ENCODE results near the gene SMAD7.
"Not testable (repeated sequence)": the region's sequence is repeated elsewhere in the genome, so short reads cannot be mapped to it uniquely, and the experiment has no call there.

SMAD7 gene

DNA sequence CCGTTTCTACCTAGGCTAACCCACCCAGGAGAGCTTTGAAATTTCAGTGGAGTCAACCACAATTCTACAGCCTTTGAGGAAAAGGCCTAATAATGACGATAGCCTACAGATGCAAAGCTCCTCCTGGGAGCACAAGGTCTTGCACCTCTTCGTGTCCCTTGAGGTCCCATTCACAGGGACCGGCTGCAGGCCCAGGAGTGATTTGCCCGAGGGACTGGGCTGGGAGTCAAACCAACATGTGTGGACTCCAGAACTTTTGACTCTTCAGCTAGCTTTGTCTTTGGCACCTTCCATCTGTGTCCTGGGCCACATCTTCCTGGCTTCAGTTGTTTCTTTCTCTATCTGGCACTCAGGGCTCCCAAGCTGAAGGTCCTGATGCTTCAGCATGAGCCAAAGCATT, 76.5 kb downstream of the SMAD7 start:
- Histone ChIP-seq H3K4me3 (ENCODE audit: insufficient read depth in 1 of 2, low read depth in 1 of 2, low read length in 2 of 2) (no peak overlapping the region), H3K4me1 (ENCODE audit: control insufficient read depth, insufficient read depth, low read depth, low read length) (peaks cover 52% of the 10 kb centered on the region), H3K4me2 (ENCODE audit: low read length, poor library complexity, severe bottlenecking) (no peak overlapping the region), H3K4ac (ENCODE audit: low read depth in 1 of 2, low read length in 2 of 2) (peak overlapping the region in 1 of 2 experiments; percentile 60), H4K91ac (ENCODE audit: low read length) (no peak overlapping the region), H4K8ac (ENCODE audit: low read length) (no peak overlapping the region), H3K23ac (ENCODE audit: low read length in 2 of 2) (no peak overlapping the region), H3K27me3 (ENCODE audit: control insufficient read depth in 1 of 2, insufficient read depth in 1 of 2, low read length in 2 of 2) (no peaks in the 10 kb centered on the region), H2AFZ (ENCODE audit: low read depth, low read length) (no peak overlapping the region), H2BK12ac (ENCODE audit: low read length in 2 of 2) (peak overlapping the region; percentile 70 to 96), H3K79me1 (replicated peaks; ENCODE audit: low read length, poor library complexity, severe bottlenecking) (peaks cover 1% of the 10 kb centered on the region), H2BK15ac (ENCODE audit: low read depth, poor library complexity, severe bottlenecking) (peak overlapping the region; percentile 92), H2BK5ac (ENCODE audit: low read depth, low read length, poor library complexity, severe bottlenecking) (no peak overlapping the region), H3K27ac (ENCODE audit: low read length, poor library complexity, severe bottlenecking) (no peak overlapping the region), H2AK5ac (ENCODE audit: low read length, severe bottlenecking) (peak overlapping the region; percentile 96), H3K14ac (ENCODE audit: low read length in 2 of 2) (no peak overlapping the region), H3K18ac (ENCODE audit: low read depth in 1 of 2, low read length in 2 of 2) (peak overlapping the region; percentile 23 to 68), H3K9me3 (ENCODE audit: control insufficient read depth, low read length) (no peaks in the 10 kb centered on the region), H2BK120ac (ENCODE audit: low read depth, low read length) (no peak overlapping the region), H3K9ac (ENCODE audit: low read length) (no peak overlapping the region), H3K36me3 (ENCODE audit: control insufficient read depth in 1 of 2, insufficient read depth in 2 of 2, low read depth in 1 of 2, low read length in 2 of 2) (no peaks in the 10 kb centered on the region)
- WGBS = 78% methylated on average over 5 of the region's 5 CpGs
- DNase-seq = no peak

GRCh38 chr18:48872234-48873145, 78.3 kb downstream of the SMAD7 start:
- no peaks in the 10 kb centered on the region for H3K36me3 ChIP-seq (ENCODE audit: control insufficient read depth in 1 of 2, insufficient read depth in 2 of 2, low read depth in 1 of 2, low read length in 2 of 2)
- no peak for DNase-seq
- H3K18ac ChIP-seq (ENCODE audit: low read depth in 1 of 2, low read length in 2 of 2) = peak overlapping the region; percentile 61 to 82
- WGBS = 85% methylated on average over 20 of the region's 20 CpGs
- peaks cover 1% of the 10 kb centered on the region for H3K79me1 ChIP-seq (replicated peaks; ENCODE audit: low read length, poor library complexity, severe bottlenecking)
- H2AK5ac ChIP-seq (ENCODE audit: low read length, severe bottlenecking) = peak overlapping the region; percentile 92
- peak overlapping the region; percentile 78 for H3K27ac ChIP-seq (ENCODE audit: low read length, poor library complexity, severe bottlenecking)
- peak overlapping the region; percentile 44 for H4K91ac ChIP-seq (ENCODE audit: low read length)
- H3K9ac ChIP-seq (ENCODE audit: low read length) = peak overlapping the region; percentile 72
- peak overlapping the region in 1 of 2 experiments; percentile 46 for H3K4me3 ChIP-seq (ENCODE audit: insufficient read depth in 1 of 2, low read depth in 1 of 2, low read length in 2 of 2)
- H3K14ac ChIP-seq (ENCODE audit: low read length in 2 of 2) = no peak overlapping the region
- peak overlapping the region; percentile 90 to 93 for H2BK12ac ChIP-seq (ENCODE audit: low read length in 2 of 2)
- H2BK15ac ChIP-seq (ENCODE audit: low read depth, poor library complexity, severe bottlenecking) = peak overlapping the region; percentile 12
- no peaks in the 10 kb centered on the region for H3K9me3 ChIP-seq (ENCODE audit: control insufficient read depth, low read length)
- no peak overlapping the region for H3K23ac ChIP-seq (ENCODE audit: low read length in 2 of 2)
- no peak overlapping the region for H3K4me2 ChIP-seq (ENCODE audit: low read length, poor library complexity, severe bottlenecking)
- H2BK120ac ChIP-seq (ENCODE audit: low read depth, low read length) = peak overlapping the region; percentile 74
- H3K4me1 ChIP-seq (ENCODE audit: control insufficient read depth, insufficient read depth, low read depth, low read length) = peaks cover 46% of the 10 kb centered on the region
- no peaks in the 10 kb centered on the region for H3K27me3 ChIP-seq (ENCODE audit: control insufficient read depth in 1 of 2, insufficient read depth in 1 of 2, low read length in 2 of 2)
- peak overlapping the region; percentile 59 for H2BK5ac ChIP-seq (ENCODE audit: low read depth, low read length, poor library complexity, severe bottlenecking)
- no peak overlapping the region for H4K8ac ChIP-seq (ENCODE audit: low read length)
- H2AFZ ChIP-seq (ENCODE audit: low read depth, low read length) = no peak overlapping the region
- peak overlapping the region; percentile 20 to 86 for H3K4ac ChIP-seq (ENCODE audit: low read depth in 1 of 2, low read length in 2 of 2)

GRCh38 chr18:48871391-48872166, 79.2 kb downstream of the SMAD7 start:
- H3K27me3 ChIP-seq (ENCODE audit: control insufficient read depth in 1 of 2, insufficient read depth in 1 of 2, low read length in 2 of 2) = no peaks in the 10 kb centered on the region
- H4K91ac ChIP-seq (ENCODE audit: low read length) = peak overlapping the region; percentile 80
- no peaks in the 10 kb centered on the region for H3K9me3 ChIP-seq (ENCODE audit: control insufficient read depth, low read length)
- peak overlapping the region in 1 of 2 experiments; percentile 28 for H3K23ac ChIP-seq (ENCODE audit: low read length in 2 of 2)
- no peak for DNase-seq
- H3K4me3 ChIP-seq (ENCODE audit: insufficient read depth in 1 of 2, low read depth in 1 of 2, low read length in 2 of 2) = no peak overlapping the region
- H3K18ac ChIP-seq (ENCODE audit: low read depth in 1 of 2, low read length in 2 of 2) = peak overlapping the region in 1 of 2 experiments; percentile 82
- no peak overlapping the region for H2BK120ac ChIP-seq (ENCODE audit: low read depth, low read length)
- H3K27ac ChIP-seq (ENCODE audit: low read length, poor library complexity, severe bottlenecking) = no peak overlapping the region
- H3K79me1 ChIP-seq (replicated peaks; ENCODE audit: low read length, poor library complexity, severe bottlenecking) = no peaks in the 10 kb centered on the region
- peaks cover 49% of the 10 kb centered on the region for H3K4me1 ChIP-seq (ENCODE audit: control insufficient read depth, insufficient read depth, low read depth, low read length)
- no peak overlapping the region for H3K4me2 ChIP-seq (ENCODE audit: low read length, poor library complexity, severe bottlenecking)
- H2BK12ac ChIP-seq (ENCODE audit: low read length in 2 of 2) = peak overlapping the region; percentile 32 to 90
- H2BK15ac ChIP-seq (ENCODE audit: low read depth, poor library complexity, severe bottlenecking) = no peak overlapping the region
- peak overlapping the region in 1 of 2 experiments; percentile 11 for H3K4ac ChIP-seq (ENCODE audit: low read depth in 1 of 2, low read length in 2 of 2)
- H2AFZ ChIP-seq (ENCODE audit: low read depth, low read length) = no peak overlapping the region
- H3K14ac ChIP-seq (ENCODE audit: low read length in 2 of 2) = peak overlapping the region in 1 of 2 experiments; percentile 62
- H3K36me3 ChIP-seq (ENCODE audit: control insufficient read depth in 1 of 2, insufficient read depth in 2 of 2, low read depth in 1 of 2, low read length in 2 of 2) = no peaks in the 10 kb centered on the region
- WGBS = 92% methylated on average over 23 of the region's 23 CpGs
- no peak overlapping the region for H2BK5ac ChIP-seq (ENCODE audit: low read depth, low read length, poor library complexity, severe bottlenecking)
- no peak overlapping the region for H4K8ac ChIP-seq (ENCODE audit: low read length)
- H3K9ac ChIP-seq (ENCODE audit: low read length) = no peak overlapping the region
- peak overlapping the region; percentile 59 for H2AK5ac ChIP-seq (ENCODE audit: low read length, severe bottlenecking)

- not testable (repeated sequence) for H3K27ac ChIP-seq (ENCODE audit: low read length, poor library complexity, severe bottlenecking); H2BK5ac ChIP-seq (ENCODE audit: low read depth, low read length, poor library complexity, severe bottlenecking); H3K14ac ChIP-seq (ENCODE audit: low read length in 2 of 2); H3K4me2 ChIP-seq (ENCODE audit: low read length, poor library complexity, severe bottlenecking); H2AFZ ChIP-seq (ENCODE audit: low read depth, low read length); H2BK12ac ChIP-seq (ENCODE audit: low read length in 2 of 2); H3K9ac ChIP-seq (ENCODE audit: low read length); H2BK15ac ChIP-seq (ENCODE audit: low read depth, poor library complexity, severe bottlenecking); H3K79me1 ChIP-seq (replicated peaks; ENCODE audit: low read length, poor library complexity, severe bottlenecking); H4K91ac ChIP-seq (ENCODE audit: low read length); H3K27me3 ChIP-seq (ENCODE audit: control insufficient read depth in 1 of 2, insufficient read depth in 1 of 2, low read length in 2 of 2); H4K8ac ChIP-seq (ENCODE audit: low read length); H3K4me3 ChIP-seq (ENCODE audit: insufficient read depth in 1 of 2, low read depth in 1 of 2, low read length in 2 of 2); H3K36me3 ChIP-seq (ENCODE audit: control insufficient read depth in 1 of 2, insufficient read depth in 2 of 2, low read depth in 1 of 2, low read length in 2 of 2); H3K9me3 ChIP-seq (ENCODE audit: control insufficient read depth, low read length); H2AK5ac ChIP-seq (ENCODE audit: low read length, severe bottlenecking); H3K23ac ChIP-seq (ENCODE audit: low read length in 2 of 2); H3K4ac ChIP-seq (ENCODE audit: low read depth in 1 of 2, low read length in 2 of 2); H2BK120ac ChIP-seq (ENCODE audit: low read depth, low read length); H3K18ac ChIP-seq (ENCODE audit: low read depth in 1 of 2, low read length in 2 of 2); DNase-seq
- WGBS = 91% methylated on average over 13 of the region's 13 CpGs
- peaks cover 43% of the 10 kb centered on the region for H3K4me1 ChIP-seq (ENCODE audit: control insufficient read depth, insufficient read depth, low read depth, low read length)
Measured at GRCh38 chr18:48870926-48871325, 79.8 kb downstream of the SMAD7 start.
